Left ventricle myocardium inferior (tissue), 1 donor: ENCODE results near the gene OPCML. TPM values are rescaled to one million over a fixed set of nuclear protein-coding genes. Genes with fewer than 3 reads are reported as not detected.

ENCODE experiments used
- DNase-seq: peaks from one replicate; pipeline ENCODE4 v3.0.0-alpha.2; 2020
- H3K27ac ChIP-seq: fragments of 200-600 bp; replicated peaks from 2 replicates; pipeline ENCODE4 v1.8.0; 2021
- H3K27me3 ChIP-seq: fragments of 200-600 bp; 2 replicates; pipeline ENCODE4 v1.8.0; 2021; ENCODE audit warnings: low read depth
- H3K36me3 ChIP-seq: fragments of 200-600 bp; 2 replicates; pipeline ENCODE4 v1.8.0; 2021
- H3K4me1 ChIP-seq: fragments of 200-600 bp; 2 replicates; pipeline ENCODE4 v1.8.0; 2021
- H3K4me3 ChIP-seq: fragments of 200-600 bp; 2 replicates; pipeline ENCODE4 v1.8.0; 2021; ENCODE audit warnings: mild to moderate bottlenecking, moderate library complexity
- H3K9me3 ChIP-seq: fragments of 200-600 bp; replicated peaks from 2 replicates; pipeline ENCODE4 v1.8.0; 2021
- intact Hi-C: fragments of 100-400 bp; cut with micrococcal nuclease; formaldehyde crosslinking; loops from one replicate; pipeline ENCODE4 v1.11.0; 2022
- total RNA-seq: library from RNA; stranded (reverse); fragmentation: NEBNext Ultra II Directional; extraction: Animal tissue kit (Norgen Biotek cat#: 25700); gene quantifications from one replicate; pipeline ENCODE4 v1.2.1, GENCODE V29; 2021
- TF ChIP-seq, protein P1 (sequence below): fragments of 200-600 bp; IDR thresholded peaks from 2 replicates; pipeline ENCODE4 v1.8.0; 2021; ENCODE audit warnings: antibody characterized with exemption, mild to moderate bottlenecking, borderline replicate concordance
- donor health status: DM: no; HTN: yes; CAD: no; lungs with severe emphysema.

Gene OPCML
- total RNA-seq, 1 donor from 2014 or later: 0.63 TPM

DNA sequence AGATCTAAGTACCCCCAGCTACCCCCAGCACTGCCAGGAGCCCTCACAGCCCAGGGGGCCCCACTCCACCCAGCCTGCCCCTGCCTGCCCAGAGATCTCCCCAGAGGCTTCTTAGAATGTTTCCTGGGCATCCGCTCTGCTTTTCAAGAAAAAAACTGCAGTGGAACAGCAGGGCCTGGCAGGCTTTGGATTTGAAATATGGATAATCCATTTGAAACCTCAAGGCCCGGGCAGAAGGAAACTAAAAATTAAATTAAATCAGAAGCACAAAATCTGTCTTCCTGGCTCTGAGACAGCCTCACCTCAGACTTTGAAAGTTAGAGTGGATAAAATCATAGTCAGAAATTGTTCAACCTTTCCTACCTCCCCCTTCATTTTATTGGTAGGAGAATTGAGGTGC is 273.6 kb downstream of the OPCML start:
- H3K9me3 ChIP-seq: peaks cover 4% of the 10 kb centered on the region
- no peaks in the 10 kb centered on the region for H3K36me3 ChIP-seq
- H3K27ac ChIP-seq: no peak overlapping the region
- no peak overlapping the region for H3K4me3 ChIP-seq
- DNase-seq: no peak
- peaks cover 38% of the 10 kb centered on the region for H3K27me3 ChIP-seq
- intact Hi-C loops: no loop called here
- no peaks in the 10 kb centered on the region for H3K4me1 ChIP-seq
- TF ChIP-seq, protein P1, sequence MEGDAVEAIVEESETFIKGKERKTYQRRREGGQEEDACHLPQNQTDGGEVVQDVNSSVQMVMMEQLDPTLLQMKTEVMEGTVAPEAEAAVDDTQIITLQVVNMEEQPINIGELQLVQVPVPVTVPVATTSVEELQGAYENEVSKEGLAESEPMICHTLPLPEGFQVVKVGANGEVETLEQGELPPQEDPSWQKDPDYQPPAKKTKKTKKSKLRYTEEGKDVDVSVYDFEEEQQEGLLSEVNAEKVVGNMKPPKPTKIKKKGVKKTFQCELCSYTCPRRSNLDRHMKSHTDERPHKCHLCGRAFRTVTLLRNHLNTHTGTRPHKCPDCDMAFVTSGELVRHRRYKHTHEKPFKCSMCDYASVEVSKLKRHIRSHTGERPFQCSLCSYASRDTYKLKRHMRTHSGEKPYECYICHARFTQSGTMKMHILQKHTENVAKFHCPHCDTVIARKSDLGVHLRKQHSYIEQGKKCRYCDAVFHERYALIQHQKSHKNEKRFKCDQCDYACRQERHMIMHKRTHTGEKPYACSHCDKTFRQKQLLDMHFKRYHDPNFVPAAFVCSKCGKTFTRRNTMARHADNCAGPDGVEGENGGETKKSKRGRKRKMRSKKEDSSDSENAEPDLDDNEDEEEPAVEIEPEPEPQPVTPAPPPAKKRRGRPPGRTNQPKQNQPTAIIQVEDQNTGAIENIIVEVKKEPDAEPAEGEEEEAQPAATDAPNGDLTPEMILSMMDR: no peak

DNA sequence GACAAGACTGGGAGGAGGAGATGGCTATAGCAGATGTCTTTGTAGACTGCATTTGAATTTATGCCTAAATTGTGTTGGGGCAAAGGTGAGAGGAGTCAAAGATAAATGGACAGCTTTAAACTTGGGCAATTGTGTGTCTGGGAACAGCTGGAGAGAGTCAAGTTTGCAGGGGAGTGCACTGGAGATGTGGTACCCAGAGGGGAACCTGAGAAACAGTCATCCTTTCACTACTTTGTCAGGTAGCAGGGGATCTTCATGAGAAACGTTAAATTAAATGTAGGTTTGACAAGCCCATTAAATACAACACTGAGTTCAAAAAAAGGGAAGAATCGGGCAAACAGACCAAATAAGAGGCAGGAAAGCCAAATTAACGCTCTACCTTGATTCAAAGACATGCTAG is 277.7 kb downstream of the OPCML start:
- Histone ChIP-seq H3K27ac (no peak overlapping the region), H3K9me3 (peaks cover 4% of the 10 kb centered on the region), H3K4me3 (no peak overlapping the region), H3K27me3 (peaks cover 47% of the 10 kb centered on the region), H3K36me3 (no peaks in the 10 kb centered on the region), H3K4me1 (no peaks in the 10 kb centered on the region)
- no peak for DNase-seq
- intact Hi-C loops: no loop called here
- TF ChIP-seq, protein P1: no peak

DNA sequence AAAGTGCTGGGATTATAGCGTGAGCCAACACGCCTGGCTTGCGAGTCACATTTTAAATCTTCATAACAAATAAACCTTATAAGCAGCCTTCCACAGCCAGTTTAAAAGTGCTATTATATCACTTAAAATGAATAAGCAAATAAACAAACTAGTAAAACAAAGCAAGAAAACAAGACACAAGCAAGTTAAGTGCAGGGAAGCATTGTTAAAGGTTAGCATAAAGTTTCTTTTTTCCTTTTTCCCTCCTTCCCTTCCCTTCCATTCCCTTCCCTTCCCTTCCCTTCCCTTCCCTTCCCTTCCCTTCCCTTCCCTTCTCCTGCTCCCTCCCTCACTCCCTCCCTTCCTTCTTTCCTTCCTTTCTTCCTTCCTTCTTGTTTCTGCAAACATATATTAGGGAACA is 278.7 kb downstream of the OPCML start:
- TF ChIP-seq, protein P1: no peak
- Histone ChIP-seq H3K4me3 (no peak overlapping the region), H3K27me3 (peaks cover 57% of the 10 kb centered on the region), H3K27ac (no peak overlapping the region), H3K36me3 (no peaks in the 10 kb centered on the region), H3K4me1 (no peaks in the 10 kb centered on the region), H3K9me3 (peaks cover 4% of the 10 kb centered on the region)
- DNase-seq: no peak
- intact Hi-C loops: no loop called here

DNA sequence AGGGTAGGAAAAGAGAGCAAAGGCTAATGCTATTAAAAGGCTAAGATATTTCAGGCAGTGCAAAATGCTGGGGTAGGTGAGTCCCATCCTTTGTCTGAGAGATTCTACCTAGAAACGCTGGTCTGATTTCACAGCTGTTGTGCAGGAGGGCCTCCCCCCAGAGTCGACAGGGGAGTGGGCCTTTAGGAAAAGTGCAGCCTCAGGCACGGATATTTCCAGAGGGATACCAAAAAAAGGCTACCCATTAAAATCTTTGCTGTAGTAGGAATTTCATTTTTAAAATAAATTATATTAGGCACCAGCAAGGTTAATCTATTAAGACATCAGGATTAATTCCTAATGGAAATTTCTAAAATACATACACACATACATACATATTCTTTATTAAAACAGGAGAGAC is 280.5 kb downstream of the OPCML start:
- peaks cover 4% of the 10 kb centered on the region for H3K9me3 ChIP-seq
- H3K27me3 ChIP-seq: peaks cover 68% of the 10 kb centered on the region
- intact Hi-C loops: no loop called here
- H3K36me3 ChIP-seq: no peaks in the 10 kb centered on the region
- DNase-seq: no peak
- no peak overlapping the region for H3K4me3 ChIP-seq
- no peaks in the 10 kb centered on the region for H3K4me1 ChIP-seq
- no peak overlapping the region for H3K27ac ChIP-seq
- TF ChIP-seq, protein P1: no peak

DNA sequence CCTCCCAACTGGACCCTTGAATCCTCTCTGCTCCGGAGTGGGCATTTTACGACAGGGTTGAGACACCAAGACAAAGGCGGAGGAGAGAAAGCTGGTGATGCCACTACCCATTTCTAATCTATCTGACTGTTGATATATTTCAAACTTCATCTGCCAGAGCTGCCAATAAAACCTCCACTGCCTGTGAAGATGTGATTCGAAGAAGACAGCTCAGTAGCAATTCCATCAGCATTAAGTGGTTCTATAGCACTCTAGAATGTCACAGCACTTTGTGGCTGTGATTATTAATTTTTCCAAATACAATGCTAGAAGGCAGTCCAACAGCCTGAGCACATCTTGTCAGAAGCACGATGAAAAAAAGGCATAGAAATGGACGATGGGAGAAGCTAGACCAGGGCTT is 282.8 kb downstream of the OPCML start:
- intact Hi-C loops: no loop called here
- H3K4me1 ChIP-seq: no peaks in the 10 kb centered on the region

More for the DNA sequence above, 282.8 kb downstream of the OPCML start:
- no peaks in the 10 kb centered on the region for H3K9me3 ChIP-seq
- no peak overlapping the region for H3K4me3 ChIP-seq
- H3K27me3 ChIP-seq: peaks cover 75% of the 10 kb centered on the region
- TF ChIP-seq, protein P1: no peak
- no peaks in the 10 kb centered on the region for H3K36me3 ChIP-seq
- no peak overlapping the region for H3K27ac ChIP-seq
- DNase-seq: no peak
